ENCODE results near the gene NBEA.
"Not testable (repeated sequence)": the region's sequence is repeated elsewhere in the genome, so short reads cannot be mapped to it uniquely, and the experiment has no call there.

Gene NBEA

GRCh38 chr13:35113612-35114011 lies 171.5 kb downstream of the NBEA start:
- not testable (repeated sequence) for H3K4me3 ChIP-seq (ENCODE audit: insufficient read depth, low read depth, low read length, poor library complexity, severe bottlenecking); H3K9me3 ChIP-seq (ENCODE audit: control insufficient read depth, low read length); H3K27me3 ChIP-seq (replicated peaks; ENCODE audit: control insufficient read depth, insufficient read depth, low read length, poor library complexity, severe bottlenecking); H3K36me3 ChIP-seq (ENCODE audit: control insufficient read depth, insufficient read depth, low read length); DNase-seq; H3K4me1 ChIP-seq (ENCODE audit: control insufficient read depth, insufficient read depth, low read length, poor library complexity, severe bottlenecking); H3K27ac ChIP-seq (ENCODE audit: insufficient read depth, low read length, poor library complexity, severe bottlenecking)

GRCh38 chr13:35127466-35127865 lies 185.4 kb downstream of the NBEA start:
- Histone ChIP-seq H3K27me3 (replicated peaks; ENCODE audit: control insufficient read depth, insufficient read depth, low read length, poor library complexity, severe bottlenecking) (no peaks in the 10 kb centered on the region), H3K9me3 (ENCODE audit: control insufficient read depth, low read length) (no peaks in the 10 kb centered on the region), H3K27ac (ENCODE audit: insufficient read depth, low read length, poor library complexity, severe bottlenecking) (no peak overlapping the region), H3K4me1 (ENCODE audit: control insufficient read depth, insufficient read depth, low read length, poor library complexity, severe bottlenecking) (no peaks in the 10 kb centered on the region), H3K4me3 (ENCODE audit: insufficient read depth, low read depth, low read length, poor library complexity, severe bottlenecking) (no peak overlapping the region), H3K36me3 (ENCODE audit: control insufficient read depth, insufficient read depth, low read length) (no peaks in the 10 kb centered on the region)
- DNase-seq = no peak

- DNase-seq = no peak
- Histone ChIP-seq H3K4me3 (ENCODE audit: insufficient read depth, low read depth, low read length, poor library complexity, severe bottlenecking) (no peak overlapping the region), H3K27ac (ENCODE audit: insufficient read depth, low read length, poor library complexity, severe bottlenecking) (no peak overlapping the region), H3K9me3 (ENCODE audit: control insufficient read depth, low read length) (no peaks in the 10 kb centered on the region), H3K27me3 (replicated peaks; ENCODE audit: control insufficient read depth, insufficient read depth, low read length, poor library complexity, severe bottlenecking) (no peaks in the 10 kb centered on the region), H3K4me1 (ENCODE audit: control insufficient read depth, insufficient read depth, low read length, poor library complexity, severe bottlenecking) (no peaks in the 10 kb centered on the region), H3K36me3 (ENCODE audit: control insufficient read depth, insufficient read depth, low read length) (no peaks in the 10 kb centered on the region)
Measured at GRCh38 chr13:35129500-35129899, 187.4 kb downstream of the NBEA start.

GRCh38 chr13:35131471-35131870 lies 189.4 kb downstream of the NBEA start:
- Histone ChIP-seq H3K4me3 (ENCODE audit: insufficient read depth, low read depth, low read length, poor library complexity, severe bottlenecking) (no peak overlapping the region), H3K9me3 (ENCODE audit: control insufficient read depth, low read length) (no peaks in the 10 kb centered on the region), H3K4me1 (ENCODE audit: control insufficient read depth, insufficient read depth, low read length, poor library complexity, severe bottlenecking) (no peaks in the 10 kb centered on the region), H3K36me3 (ENCODE audit: control insufficient read depth, insufficient read depth, low read length) (no peaks in the 10 kb centered on the region), H3K27ac (ENCODE audit: insufficient read depth, low read length, poor library complexity, severe bottlenecking) (no peak overlapping the region), H3K27me3 (replicated peaks; ENCODE audit: control insufficient read depth, insufficient read depth, low read length, poor library complexity, severe bottlenecking) (no peaks in the 10 kb centered on the region)
- DNase-seq = no peak

- Histone ChIP-seq H3K36me3 (ENCODE audit: control insufficient read depth, insufficient read depth, low read length) (no peaks in the 10 kb centered on the region), H3K27ac (ENCODE audit: insufficient read depth, low read length, poor library complexity, severe bottlenecking) (no peak overlapping the region), H3K4me1 (ENCODE audit: control insufficient read depth, insufficient read depth, low read length, poor library complexity, severe bottlenecking) (no peaks in the 10 kb centered on the region), H3K27me3 (replicated peaks; ENCODE audit: control insufficient read depth, insufficient read depth, low read length, poor library complexity, severe bottlenecking) (no peaks in the 10 kb centered on the region), H3K4me3 (ENCODE audit: insufficient read depth, low read depth, low read length, poor library complexity, severe bottlenecking) (no peak overlapping the region), H3K9me3 (ENCODE audit: control insufficient read depth, low read length) (no peaks in the 10 kb centered on the region)
- no peak for DNase-seq
Measured at GRCh38 chr13:35136585-35136984, 194.5 kb downstream of the NBEA start.

GRCh38 chr13:35139591-35139990 lies 197.5 kb downstream of the NBEA start:
- DNase-seq = no peak
- Histone ChIP-seq H3K36me3 (ENCODE audit: control insufficient read depth, insufficient read depth, low read length) (no peaks in the 10 kb centered on the region), H3K4me3 (ENCODE audit: insufficient read depth, low read depth, low read length, poor library complexity, severe bottlenecking) (no peak overlapping the region), H3K27me3 (replicated peaks; ENCODE audit: control insufficient read depth, insufficient read depth, low read length, poor library complexity, severe bottlenecking) (no peaks in the 10 kb centered on the region), H3K9me3 (ENCODE audit: control insufficient read depth, low read length) (no peaks in the 10 kb centered on the region), H3K27ac (ENCODE audit: insufficient read depth, low read length, poor library complexity, severe bottlenecking) (no peak overlapping the region), H3K4me1 (ENCODE audit: control insufficient read depth, insufficient read depth, low read length, poor library complexity, severe bottlenecking) (no peaks in the 10 kb centered on the region)

GRCh38 chr13:35140321-35140720 lies 198.3 kb downstream of the NBEA start:
- H3K4me3 ChIP-seq (ENCODE audit: insufficient read depth, low read depth, low read length, poor library complexity, severe bottlenecking) = no peak overlapping the region
- no peak for DNase-seq
- no peaks in the 10 kb centered on the region for H3K9me3 ChIP-seq (ENCODE audit: control insufficient read depth, low read length)
- H3K27me3 ChIP-seq (replicated peaks; ENCODE audit: control insufficient read depth, insufficient read depth, low read length, poor library complexity, severe bottlenecking) = no peaks in the 10 kb centered on the region
- H3K27ac ChIP-seq (ENCODE audit: insufficient read depth, low read length, poor library complexity, severe bottlenecking) = no peak overlapping the region
- H3K36me3 ChIP-seq (ENCODE audit: control insufficient read depth, insufficient read depth, low read length) = no peaks in the 10 kb centered on the region
- H3K4me1 ChIP-seq (ENCODE audit: control insufficient read depth, insufficient read depth, low read length, poor library complexity, severe bottlenecking) = no peaks in the 10 kb centered on the region

- Histone ChIP-seq H3K36me3 (ENCODE audit: control insufficient read depth, insufficient read depth, low read length) (no peaks in the 10 kb centered on the region), H3K9me3 (ENCODE audit: control insufficient read depth, low read length) (no peaks in the 10 kb centered on the region), H3K4me1 (ENCODE audit: control insufficient read depth, insufficient read depth, low read length, poor library complexity, severe bottlenecking) (no peaks in the 10 kb centered on the region), H3K27me3 (replicated peaks; ENCODE audit: control insufficient read depth, insufficient read depth, low read length, poor library complexity, severe bottlenecking) (no peaks in the 10 kb centered on the region), H3K4me3 (ENCODE audit: insufficient read depth, low read depth, low read length, poor library complexity, severe bottlenecking) (no peak overlapping the region), H3K27ac (ENCODE audit: insufficient read depth, low read length, poor library complexity, severe bottlenecking) (no peak overlapping the region)
- DNase-seq = no peak
Measured at GRCh38 chr13:35140831-35141230, 198.8 kb downstream of the NBEA start.

- Histone ChIP-seq H3K9me3 (ENCODE audit: control insufficient read depth, low read length) (no peaks in the 10 kb centered on the region), H3K36me3 (ENCODE audit: control insufficient read depth, insufficient read depth, low read length) (no peaks in the 10 kb centered on the region), H3K4me1 (ENCODE audit: control insufficient read depth, insufficient read depth, low read length, poor library complexity, severe bottlenecking) (no peaks in the 10 kb centered on the region), H3K4me3 (ENCODE audit: insufficient read depth, low read depth, low read length, poor library complexity, severe bottlenecking) (no peak overlapping the region), H3K27ac (ENCODE audit: insufficient read depth, low read length, poor library complexity, severe bottlenecking) (no peak overlapping the region), H3K27me3 (replicated peaks; ENCODE audit: control insufficient read depth, insufficient read depth, low read length, poor library complexity, severe bottlenecking) (no peaks in the 10 kb centered on the region)
- DNase-seq = no peak
Measured at GRCh38 chr13:35143123-35143522, 201.1 kb downstream of the NBEA start.

GRCh38 chr13:35144166-35144890 lies 202.3 kb downstream of the NBEA start:
- Histone ChIP-seq H3K4me1 (ENCODE audit: control insufficient read depth, insufficient read depth, low read length, poor library complexity, severe bottlenecking) (no peaks in the 10 kb centered on the region), H3K9me3 (ENCODE audit: control insufficient read depth, low read length) (no peaks in the 10 kb centered on the region), H3K27me3 (replicated peaks; ENCODE audit: control insufficient read depth, insufficient read depth, low read length, poor library complexity, severe bottlenecking) (no peaks in the 10 kb centered on the region), H3K27ac (ENCODE audit: insufficient read depth, low read length, poor library complexity, severe bottlenecking) (no peak overlapping the region), H3K4me3 (ENCODE audit: insufficient read depth, low read depth, low read length, poor library complexity, severe bottlenecking) (no peak overlapping the region), H3K36me3 (ENCODE audit: control insufficient read depth, insufficient read depth, low read length) (no peaks in the 10 kb centered on the region)
- DNase-seq = no peak
